OCI-LY1 (cell line): Measurements from ENCODE around the gene RNF135.

Experiments used
- H2AFZ ChIP-seq: fragments of 200-600 bp; sonication (generic), shearing (Covaris generic); 2 replicates; pipeline ENCODE4 v1.6.0; 2014; ENCODE audit warnings: antibody characterized with exemption, mild to moderate bottlenecking, low read length
- H3F3A ChIP-seq: fragments of 200-600 bp; sonication (generic), shearing (Covaris generic); 2 replicates; pipeline ENCODE4 v1.6.0; 2014; ENCODE audit warnings: mild to moderate bottlenecking, antibody characterized with exemption, low read length, moderate library complexity; ENCODE audit not compliant: insufficient read depth
- H3K27ac ChIP-seq: fragments of 200-600 bp; sonication (generic); 2 replicates; pipeline ENCODE4 v1.5.1; 2014; ENCODE audit warnings: low read length, mixed run types, mild to moderate bottlenecking, low read depth; ENCODE audit not compliant: poor library complexity, severe bottlenecking
- H3K27me3 ChIP-seq: fragments of 200-600 bp; sonication (generic); 2 replicates; pipeline ENCODE4 v1.6.0; 2014; ENCODE audit warnings: antibody characterized with exemption, mild to moderate bottlenecking, low read length, moderate library complexity; ENCODE audit not compliant: insufficient read depth
- H3K36me3 ChIP-seq: fragments of 200-600 bp; sonication (generic); 2 replicates; pipeline ENCODE4 v1.6.1; 2014; ENCODE audit warnings: mild to moderate bottlenecking, antibody characterized with exemption, low read length, moderate library complexity, mixed read lengths; ENCODE audit not compliant: insufficient read depth
- H3K4me1 ChIP-seq: fragments of 200-600 bp; sonication (generic); 2 replicates; pipeline ENCODE4 v1.5.1; 2014; ENCODE audit warnings: mild to moderate bottlenecking, low read length, moderate library complexity; ENCODE audit not compliant: insufficient read depth, severe bottlenecking
- H3K4me2 ChIP-seq: fragments of 200-600 bp; sonication (generic), shearing (Covaris generic); 2 replicates; pipeline ENCODE4 v1.6.1; 2014; ENCODE audit warnings: low read length
- H3K4me3 ChIP-seq: fragments of 200-600 bp; sonication (generic); 2 replicates; pipeline ENCODE4 v1.5.1; 2014; ENCODE audit warnings: low read length, low read depth, mild to moderate bottlenecking, mixed read lengths; ENCODE audit not compliant: poor library complexity, severe bottlenecking
- H3K79me2 ChIP-seq: fragments of 200-600 bp; shearing (Covaris generic); 2 replicates; pipeline ENCODE4 v1.6.1; 2016; ENCODE audit warnings: mixed run types, low read length, mixed read lengths; ENCODE audit not compliant: insufficient read depth
- H3K9ac ChIP-seq: fragments of 200-600 bp; sonication (generic), shearing (Covaris generic); 2 replicates; pipeline ENCODE4 v1.6.1; 2014; ENCODE audit warnings: mild to moderate bottlenecking, low read length, mixed read lengths
- H3K9me2 ChIP-seq: fragments of 200-600 bp; sonication (generic), shearing (Covaris generic); 2 replicates; pipeline ENCODE4 v1.6.1; 2014; ENCODE audit warnings: low read depth, mild to moderate bottlenecking, low read length, mixed read lengths
- H3K9me3 ChIP-seq: fragments of 200-600 bp; shearing (Covaris generic); 2 replicates; pipeline ENCODE4 v1.6.1; 2014; ENCODE audit warnings: low read length, mixed read lengths
- H4K20me1 ChIP-seq: fragments of 200-600 bp; sonication (generic), shearing (Covaris generic); 2 replicates; pipeline ENCODE4 v1.6.0; 2016; ENCODE audit warnings: mild to moderate bottlenecking, low read length; ENCODE audit not compliant: insufficient read depth
- CTCF ChIP-seq: fragments of 200-600 bp; sonication (generic), shearing (Covaris generic); IDR thresholded peaks from 2 replicates; pipeline ENCODE4 v1.5.1; 2017; ENCODE audit warnings: mild to moderate bottlenecking, antibody characterized with exemption, low read length, moderate library complexity, mixed read lengths
- EZH2 ChIP-seq: fragments of 200-600 bp; sonication (generic), shearing (Covaris generic); IDR thresholded peaks from 2 replicates; pipeline ENCODE4 v1.8.0; 2017; ENCODE audit warnings: borderline replicate concordance, mixed run types, mild to moderate bottlenecking, antibody characterized with exemption, low read length, moderate library complexity, mixed read lengths

Gene RNF135

GRCh38 chr17:30933966-30934365 is 36.9 kb upstream of the RNF135 start:
- no peaks in the 10 kb centered on the region for H3K9me3 ChIP-seq
- H3F3A ChIP-seq = no peaks in the 10 kb centered on the region
- H4K20me1 ChIP-seq = no peaks in the 10 kb centered on the region
- H3K36me3 ChIP-seq = peaks cover 5% of the 10 kb centered on the region; the same call in 1 of the 2 replicates
- H3K4me2 ChIP-seq = no peak overlapping the region
- TF ChIP-seq CTCF (no peak), EZH2 (no peak)
- peaks cover 6% of the 10 kb centered on the region for H3K4me1 ChIP-seq
- no peak overlapping the region for H3K9ac ChIP-seq
- H3K79me2 ChIP-seq = no peaks in the 10 kb centered on the region
- H3K4me3 ChIP-seq = no peak overlapping the region
- H3K27ac ChIP-seq = no peak overlapping the region
- H3K27me3 ChIP-seq = no peaks in the 10 kb centered on the region
- H3K9me2 ChIP-seq = no peaks in the 10 kb centered on the region
- H2AFZ ChIP-seq = no peak overlapping the region

GRCh38 chr17:30939051-30939689 is 31.7 kb upstream of the RNF135 start:
- H3K9me2 ChIP-seq = no peaks in the 10 kb centered on the region
- H3F3A ChIP-seq = no peaks in the 10 kb centered on the region
- no peaks in the 10 kb centered on the region for H3K79me2 ChIP-seq
- H3K4me3 ChIP-seq = peak overlapping the region; percentile 11
- H3K27me3 ChIP-seq = no peaks in the 10 kb centered on the region
- H2AFZ ChIP-seq = peak overlapping the region; percentile 84
- H3K9me3 ChIP-seq = no peaks in the 10 kb centered on the region
- H3K4me2 ChIP-seq = peak overlapping the region; percentile 45
- peak overlapping the region; percentile 20 for H3K27ac ChIP-seq
- H3K9ac ChIP-seq = 0 out of 2 replicates have a peak overlapping the region, but pooled peaks have one; percentile 15
- no peak for TF ChIP-seq EZH2
- TF ChIP-seq CTCF = no peak
- H3K36me3 ChIP-seq = no peaks in the 10 kb centered on the region
- H4K20me1 ChIP-seq = no peaks in the 10 kb centered on the region
- peaks cover 16% of the 10 kb centered on the region for H3K4me1 ChIP-seq

DNA sequence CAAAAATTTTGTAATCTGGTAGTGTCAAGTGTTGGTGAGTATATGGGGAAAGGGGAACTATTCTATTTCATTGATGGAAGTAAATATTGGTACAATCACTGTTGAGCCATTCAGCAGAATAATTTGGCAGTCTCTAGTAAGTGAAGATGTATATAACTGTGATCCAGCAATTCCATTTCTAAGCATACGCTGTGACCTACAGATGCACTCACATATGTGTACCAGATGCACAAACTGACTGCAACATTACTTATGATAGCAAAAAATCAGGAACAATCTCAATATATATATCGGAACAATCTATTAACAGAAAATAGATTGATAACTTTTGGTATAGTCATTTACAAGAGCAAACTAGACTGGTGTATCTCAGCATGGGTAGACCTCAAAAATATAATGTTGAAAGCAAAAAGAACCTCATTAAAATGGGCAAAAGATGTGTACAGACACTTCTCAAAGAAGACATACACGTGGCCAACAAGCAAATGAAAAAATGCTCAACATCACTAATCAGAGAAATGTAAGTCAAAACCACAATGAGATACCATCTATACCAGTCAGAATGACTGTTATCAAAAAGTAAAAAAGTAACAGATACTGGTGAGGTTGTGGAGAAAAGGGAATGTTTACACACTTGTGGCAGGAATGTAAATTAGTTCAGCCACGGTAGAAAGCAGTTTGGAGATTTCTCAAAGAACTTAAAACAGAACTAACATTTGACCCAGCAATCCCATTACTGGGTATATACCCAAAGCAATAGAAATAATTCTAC is 28.3 kb upstream of the RNF135 start:
- Histone ChIP-seq H3K36me3 (no peaks in the 10 kb centered on the region), H4K20me1 (no peaks in the 10 kb centered on the region), H3K79me2 (no peaks in the 10 kb centered on the region), H3K4me3 (no peak overlapping the region), H3K9ac (no peak overlapping the region), H3K27me3 (no peaks in the 10 kb centered on the region), H2AFZ (no peak overlapping the region), H3K4me2 (no peak overlapping the region), H3K27ac (no peak overlapping the region), H3F3A (no peaks in the 10 kb centered on the region), H3K9me2 (no peaks in the 10 kb centered on the region), H3K9me3 (no peaks in the 10 kb centered on the region), H3K4me1 (peaks cover 16% of the 10 kb centered on the region)
- TF ChIP-seq CTCF = no peak
- no peak for TF ChIP-seq EZH2
